Spinal cord (tissue), 10 donors: Measurements from ENCODE around the gene RASSF5. TPM values are rescaled to one million over a fixed set of nuclear protein-coding genes. Genes with fewer than 3 reads are reported as not detected.
A peak's percentile ranks its signal among the peaks of the same experiment; 100 is the strongest.

ENCODE experiments used
- DNase-seq, 6 donors: peaks; one replicate each; pipeline versions ENCODE4 v3.0.0 to v3.0.0-alpha.2; 2013 to 2015; ENCODE audit warnings: low spot score in 6 of 6, low read depth in 4 of 6
- H3K27ac ChIP-seq: one replicate; pipeline ENCODE4 v1.5.1; 2013; ENCODE audit warnings: low read depth, low read length, control low read depth
- H3K27me3 ChIP-seq: one replicate; pipeline ENCODE4 v1.6.1; 2013; ENCODE audit warnings: low read length; ENCODE audit not compliant: control insufficient read depth, insufficient read depth
- H3K36me3 ChIP-seq: one replicate; pipeline ENCODE4 v1.6.1; 2013; ENCODE audit warnings: low read length; ENCODE audit not compliant: control insufficient read depth, insufficient read depth
- H3K4me1 ChIP-seq: one replicate; pipeline ENCODE4 v1.6.1; 2013; ENCODE audit warnings: low read length; ENCODE audit not compliant: control insufficient read depth, insufficient read depth
- H3K4me3 ChIP-seq: one replicate; pipeline ENCODE4 v1.5.1; 2013; ENCODE audit warnings: low read depth, low read length, control low read depth
- H3K9me3 ChIP-seq: one replicate; pipeline ENCODE4 v1.6.1; 2013; ENCODE audit warnings: low read length; ENCODE audit not compliant: control insufficient read depth, insufficient read depth
- WGBS: methylation state at CpG from one replicate; pipeline ENCODE4 v1.1.5; 2013; ENCODE audit warnings: missing lambda C conversion rate; ENCODE audit not compliant: insufficient coverage; 5-methylcytosine and 5-hydroxymethylcytosine counted together
- polyA plus RNA-seq, 2 donors: library from polyadenylated mRNA; unstranded; fragments of 120-200 nt; gene quantifications; one replicate each; pipeline ENCODE4 v1.2.1, GENCODE V29; 2013; ENCODE audit not compliant: insufficient read length in 2 of 2
- total RNA-seq, 2 donors: library from RNA; depleted of rRNA in 1 of 2; stranded (reverse); fragments of 120-200 nt in 1 of 2; fragments of >200 nt in 1 of 2; gene quantifications; one replicate each; pipeline versions ENCODE4 v1.2.3 to v1.2.4, GENCODE V29; 2013 to 2014
- donor health status: healthy.

RASSF5 gene
- total and polyA plus RNA-seq, 4 donors = 3.2 to 13.7 (median 9.8) TPM

GRCh38 chr1:206466840-206467649, 40.3 kb upstream of the RASSF5 start:
- Histone ChIP-seq H3K27me3 (peaks cover 9% of the 10 kb centered on the region), H3K9me3 (no peaks in the 10 kb centered on the region), H3K4me3 (no peak overlapping the region), H3K27ac (no peak overlapping the region), H3K36me3 (peaks cover 3% of the 10 kb centered on the region), H3K4me1 (peaks cover 45% of the 10 kb centered on the region)
- WGBS = 63% methylated on average over 13 of the region's 15 CpGs
- no peak for DNase-seq

GRCh38 chr1:206467915-206468314, 39.4 kb upstream of the RASSF5 start:
- H3K9me3 ChIP-seq = no peaks in the 10 kb centered on the region
- no peak for DNase-seq
- no peak overlapping the region for H3K27ac ChIP-seq
- H3K4me1 ChIP-seq = peaks cover 48% of the 10 kb centered on the region
- peaks cover 9% of the 10 kb centered on the region for H3K27me3 ChIP-seq
- peaks cover 5% of the 10 kb centered on the region for H3K36me3 ChIP-seq
- WGBS = 63% methylated on average over 9 of the region's 9 CpGs
- no peak overlapping the region for H3K4me3 ChIP-seq

GRCh38 chr1:206468571-206468970, 38.8 kb upstream of the RASSF5 start:
- WGBS = 79% methylated on average over 3 of the region's 3 CpGs
- H3K4me3 ChIP-seq = no peak overlapping the region
- H3K27me3 ChIP-seq = peaks cover 9% of the 10 kb centered on the region
- no peak overlapping the region for H3K27ac ChIP-seq
- H3K4me1 ChIP-seq = peaks cover 50% of the 10 kb centered on the region
- DNase-seq = no peak
- peaks cover 8% of the 10 kb centered on the region for H3K36me3 ChIP-seq
- no peaks in the 10 kb centered on the region for H3K9me3 ChIP-seq

- Histone ChIP-seq H3K4me3 (no peak overlapping the region), H3K27ac (no peak overlapping the region), H3K9me3 (no peaks in the 10 kb centered on the region), H3K36me3 (peaks cover 6% of the 10 kb centered on the region), H3K27me3 (peaks cover 9% of the 10 kb centered on the region), H3K4me1 (peaks cover 41% of the 10 kb centered on the region)
- no peak for DNase-seq
- 80% methylated on average over 1 of the region's 2 CpGs for WGBS
Measured at GRCh38 chr1:206469411-206469932, 37.9 kb upstream of the RASSF5 start.

GRCh38 chr1:206469933-206470691, 37.2 kb upstream of the RASSF5 start, which contains the start of gene IKBKE:
IKBKE (plus strand) TSS chr1:206470476; CDS start chr1:206473228, 2,752 bp downstream.
- H3K4me3 ChIP-seq = peak within 1 kb of the TSS; percentile 57
- 20% methylated on average over 9 of the region's 10 CpGs for WGBS
- peak within 1 kb of the TSS; percentile 57 for H3K27ac ChIP-seq
- DNase-seq = peak in 3 of 6 donors; percentile 31 to 74 (median 62)
- H3K4me1 ChIP-seq = peaks cover 40% of the 10 kb centered on the region
- H3K27me3 ChIP-seq = peaks cover 9% of the 10 kb centered on the region
- no peaks in the 10 kb centered on the region for H3K9me3 ChIP-seq
- H3K36me3 ChIP-seq = peaks cover 6% of the 10 kb centered on the region

- 7% methylated on average over 11 of the region's 18 CpGs for WGBS
- peak in 1 of 6 donors; percentile 24 for DNase-seq
- H3K27ac ChIP-seq = peak overlapping the region; percentile 57
- no peaks in the 10 kb centered on the region for H3K9me3 ChIP-seq
- peaks cover 9% of the 10 kb centered on the region for H3K27me3 ChIP-seq
- peak overlapping the region; percentile 57 for H3K4me3 ChIP-seq
- peaks cover 38% of the 10 kb centered on the region for H3K4me1 ChIP-seq
- peaks cover 6% of the 10 kb centered on the region for H3K36me3 ChIP-seq
Measured at GRCh38 chr1:206470692-206471414, 36.5 kb upstream of the RASSF5 start.

GRCh38 chr1:206471415-206471801, 35.9 kb upstream of the RASSF5 start:
- no peak for DNase-seq
- H3K4me3 ChIP-seq = no peak overlapping the region
- H3K36me3 ChIP-seq = peaks cover 11% of the 10 kb centered on the region
- WGBS = 44% methylated on average over 4 of the region's 7 CpGs
- H3K9me3 ChIP-seq = no peaks in the 10 kb centered on the region
- H3K27me3 ChIP-seq = peaks cover 9% of the 10 kb centered on the region
- H3K27ac ChIP-seq = no peak overlapping the region
- peaks cover 38% of the 10 kb centered on the region for H3K4me1 ChIP-seq

- Histone ChIP-seq H3K9me3 (no peaks in the 10 kb centered on the region), H3K27ac (no peak overlapping the region), H3K36me3 (peaks cover 16% of the 10 kb centered on the region), H3K27me3 (peaks cover 9% of the 10 kb centered on the region), H3K4me1 (peaks cover 37% of the 10 kb centered on the region), H3K4me3 (no peak overlapping the region)
- whole genome bisulfite sequencing = no CpG with 5 or more reads among the region's 2 CpGs
- no peak for DNase-seq
Measured at GRCh38 chr1:206472024-206472423, 35.3 kb upstream of the RASSF5 start.

- Histone ChIP-seq H3K4me1 (peaks cover 32% of the 10 kb centered on the region), H3K4me3 (no peak overlapping the region), H3K36me3 (peaks cover 18% of the 10 kb centered on the region), H3K27me3 (peaks cover 9% of the 10 kb centered on the region), H3K27ac (no peak overlapping the region), H3K9me3 (no peaks in the 10 kb centered on the region)
- 33% methylated on average over 1 of the region's 3 CpGs for WGBS
- no peak for DNase-seq
Measured at GRCh38 chr1:206472454-206472853, 34.9 kb upstream of the RASSF5 start.
